Choroid plexus epithelial cell (primary cell): ENCODE measurements around the gene HS6ST2.

Source experiments
- DNase-seq: peaks from one replicate; pipeline ENCODE4 v3.0.0-alpha.2; 2010; ENCODE audit warnings: low read depth
- H3K4me3 ChIP-seq: 2 replicates; pipeline ENCODE4 v1.5.1; 2011; ENCODE audit warnings: low read depth, mild to moderate bottlenecking, control low read depth, low read length, moderate library complexity
- TF ChIP-seq, protein P1 (sequence below): conservative IDR thresholded peaks from 2 replicates; pipeline ENCODE4 v1.5.1; 2011; ENCODE audit warnings: low read depth, mild to moderate bottlenecking, control low read depth, inconsistent platforms, low read length, moderate library complexity

The HS6ST2 gene

DNA sequence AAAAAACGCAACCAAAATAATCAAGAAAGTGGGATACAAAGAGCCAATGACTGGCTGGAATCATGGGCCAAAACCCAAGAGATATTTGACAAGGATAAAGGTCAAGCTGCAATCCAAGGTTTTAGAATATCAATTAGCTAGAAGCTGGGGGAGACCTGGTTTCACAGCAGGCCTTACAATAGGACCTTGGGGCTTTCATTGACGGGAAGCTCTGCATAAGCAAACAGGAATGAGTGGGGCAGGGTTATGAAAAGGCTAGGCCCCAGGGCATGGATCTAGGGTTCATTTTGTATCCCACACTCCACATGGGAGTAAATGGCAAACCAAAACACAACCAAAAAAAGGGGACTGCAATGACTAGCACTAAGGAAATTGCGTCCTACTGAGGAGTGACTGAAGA, 215.3 kb downstream of the HS6ST2 start:
- no peak overlapping the region for H3K4me3 ChIP-seq
- DNase-seq: no peak
- TF ChIP-seq, protein P1, sequence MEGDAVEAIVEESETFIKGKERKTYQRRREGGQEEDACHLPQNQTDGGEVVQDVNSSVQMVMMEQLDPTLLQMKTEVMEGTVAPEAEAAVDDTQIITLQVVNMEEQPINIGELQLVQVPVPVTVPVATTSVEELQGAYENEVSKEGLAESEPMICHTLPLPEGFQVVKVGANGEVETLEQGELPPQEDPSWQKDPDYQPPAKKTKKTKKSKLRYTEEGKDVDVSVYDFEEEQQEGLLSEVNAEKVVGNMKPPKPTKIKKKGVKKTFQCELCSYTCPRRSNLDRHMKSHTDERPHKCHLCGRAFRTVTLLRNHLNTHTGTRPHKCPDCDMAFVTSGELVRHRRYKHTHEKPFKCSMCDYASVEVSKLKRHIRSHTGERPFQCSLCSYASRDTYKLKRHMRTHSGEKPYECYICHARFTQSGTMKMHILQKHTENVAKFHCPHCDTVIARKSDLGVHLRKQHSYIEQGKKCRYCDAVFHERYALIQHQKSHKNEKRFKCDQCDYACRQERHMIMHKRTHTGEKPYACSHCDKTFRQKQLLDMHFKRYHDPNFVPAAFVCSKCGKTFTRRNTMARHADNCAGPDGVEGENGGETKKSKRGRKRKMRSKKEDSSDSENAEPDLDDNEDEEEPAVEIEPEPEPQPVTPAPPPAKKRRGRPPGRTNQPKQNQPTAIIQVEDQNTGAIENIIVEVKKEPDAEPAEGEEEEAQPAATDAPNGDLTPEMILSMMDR: no peak

GRCh38 chrX:132742246-132742645, 216.2 kb downstream of the HS6ST2 start:
- TF ChIP-seq, protein P1: no peak
- H3K4me3 ChIP-seq: no peak overlapping the region
- DNase-seq: no peak

DNA sequence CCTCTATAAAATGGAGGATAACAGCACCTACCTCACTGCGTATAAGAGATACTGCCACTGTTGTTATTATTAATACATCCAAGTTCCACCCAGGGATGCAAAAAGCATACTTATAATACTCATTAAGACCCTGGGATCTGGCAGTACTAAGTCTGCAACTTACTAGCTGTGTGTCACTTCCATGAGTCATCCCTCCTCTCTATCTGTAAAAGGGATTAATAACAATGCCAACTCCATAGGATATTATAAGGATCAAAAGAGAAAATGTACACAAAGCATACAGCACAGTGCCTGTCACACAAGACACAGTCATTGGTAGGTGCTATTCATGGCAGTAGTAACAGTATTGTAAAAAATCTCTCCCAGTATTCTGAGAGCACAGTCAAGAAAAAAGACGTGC, 216.7 kb downstream of the HS6ST2 start:
- TF ChIP-seq, protein P1: no peak
- DNase-seq: peak; percentile 2

DNA sequence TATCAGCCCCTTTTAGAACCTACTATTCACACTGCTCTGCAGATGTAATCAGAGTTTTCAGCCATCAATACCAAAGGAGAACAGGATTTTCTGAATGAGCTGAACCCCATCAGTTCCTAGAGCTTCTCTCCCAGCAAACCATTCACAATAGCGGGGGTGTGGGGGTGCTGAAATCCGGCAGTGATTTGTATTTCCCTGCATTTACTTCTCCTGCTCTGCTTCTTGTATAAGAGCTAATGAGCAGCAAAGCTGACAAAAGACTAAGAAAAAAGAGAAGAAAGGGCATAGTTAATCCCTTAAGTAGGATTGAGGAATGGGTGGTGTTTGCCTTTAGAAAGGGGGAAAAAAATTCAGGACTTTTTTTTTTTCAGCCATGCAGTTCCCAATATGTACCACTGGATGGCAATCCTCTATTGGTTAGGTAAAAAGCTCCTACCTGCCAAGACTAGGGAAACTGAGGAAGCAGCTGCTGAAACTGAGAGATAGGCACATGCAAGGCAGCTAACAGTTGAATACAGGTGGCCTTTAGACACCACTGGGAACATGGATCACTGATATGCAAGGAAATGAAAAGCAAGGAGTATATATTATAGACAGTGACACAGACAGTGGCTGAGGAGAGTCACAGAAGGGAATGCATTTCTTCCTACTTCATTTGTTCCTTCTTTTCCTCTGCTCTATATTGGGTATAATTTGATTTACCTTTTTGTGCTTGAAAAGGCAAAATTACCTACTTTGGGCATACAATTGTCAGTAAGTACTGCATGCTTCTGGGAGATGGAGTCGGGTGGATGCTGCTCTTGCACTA, 217.9 kb downstream of the HS6ST2 start:
- TF ChIP-seq, protein P1: peak; percentile 70
- peak; percentile 17 for DNase-seq
- no peak overlapping the region for H3K4me3 ChIP-seq

More for the DNA sequence above, 216.7 kb downstream of the HS6ST2 start:
- no peak overlapping the region for H3K4me3 ChIP-seq

DNA sequence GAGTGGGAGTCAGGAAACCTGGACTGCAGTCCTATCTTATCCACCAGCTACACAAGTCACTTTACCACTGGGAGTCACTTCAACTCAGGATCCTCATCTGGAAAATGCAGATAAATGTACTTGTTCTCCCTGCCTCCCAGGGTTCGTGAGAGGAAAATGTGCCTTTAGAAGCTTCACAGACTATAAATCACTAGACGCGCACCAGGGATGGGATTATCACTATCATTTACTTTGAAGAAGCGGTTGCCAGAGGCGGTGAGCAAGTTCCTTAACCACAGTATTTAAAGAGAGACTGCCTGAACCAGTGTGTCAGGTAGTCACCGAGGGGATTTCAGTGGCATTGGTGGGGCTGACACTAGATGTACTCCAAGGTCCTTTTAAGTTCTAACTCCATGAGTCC, 219.5 kb downstream of the HS6ST2 start:
- TF ChIP-seq, protein P1: no peak
- no peak overlapping the region for H3K4me3 ChIP-seq
- DNase-seq: no peak

DNA sequence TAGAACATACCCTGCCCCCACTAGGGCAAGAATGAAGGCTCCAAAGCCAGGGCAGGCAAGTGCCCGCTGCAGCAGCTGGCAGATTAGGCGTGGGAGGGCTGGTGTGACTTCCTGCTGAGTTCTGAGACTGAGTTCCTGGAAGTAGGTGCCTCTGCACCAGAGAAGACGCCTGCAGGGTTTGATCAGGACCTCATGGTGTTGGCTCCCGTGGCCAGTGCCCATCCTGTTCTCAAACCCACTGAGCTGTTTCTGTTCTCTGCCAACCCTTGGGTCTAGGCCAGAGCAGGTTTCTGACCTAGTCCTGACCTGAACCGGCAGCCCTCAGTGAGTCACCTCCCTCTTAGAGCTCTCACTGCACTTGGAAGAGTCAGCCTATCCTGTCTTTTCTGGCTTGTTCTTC, 220.7 kb downstream of the HS6ST2 start:
- DNase-seq: no peak
- H3K4me3 ChIP-seq: no peak overlapping the region
- TF ChIP-seq, protein P1: no peak

GRCh38 chrX:132732236-132732635, 226.2 kb downstream of the HS6ST2 start:
- TF ChIP-seq, protein P1: no peak
- no peak for DNase-seq
- no peak overlapping the region for H3K4me3 ChIP-seq
